ENCODE measurements around the gene EIF2B2.

- TF ChIP-seq CTCF (IDR thresholded peaks at IDR 0.05; ENCODE audit: insufficient read depth, low read depth, low read length) (no peak), EZH2 (IDR thresholded peaks at IDR 0.05; ENCODE audit: insufficient read depth, low read length) (no peak)
Measured at GRCh38 chr14:75010472-75011093, 7.9 kb downstream of the EIF2B2 start.

Data from astrocyte (in vitro differentiated cells and primary cell).